Ovary (tissue), 9 donors: ENCODE measurements around the gene CWC25. TPM values are rescaled to one million over a fixed set of nuclear protein-coding genes. Genes with fewer than 3 reads are reported as not detected.
"Not testable (repeated sequence)": the region's sequence is repeated elsewhere in the genome, so short reads cannot be mapped to it uniquely, and the experiment has no call there.

Experiments
- DNase-seq, 5 donors: peaks; one replicate each; pipeline ENCODE4 v3.0.0-alpha.2; 2019 to 2020
- H3K27ac ChIP-seq, 2 donors: fragments of 200-600 bp; one replicate each; pipeline versions ENCODE4 v1.5.1 to v1.8.0; 2019 to 2022
- H3K27me3 ChIP-seq: fragments of 200-600 bp; one replicate; pipeline ENCODE4 v1.8.0; 2022
- H3K36me3 ChIP-seq: fragments of 200-600 bp; sonication (generic); one replicate; pipeline ENCODE4 v1.5.1; 2019
- H3K4me1 ChIP-seq: one replicate; pipeline ENCODE4 v1.8.1; 2013; ENCODE audit warnings: mild to moderate bottlenecking, moderate library complexity; ENCODE audit not compliant: insufficient read depth
- H3K4me3 ChIP-seq: fragments of 200-600 bp; sonication (generic); one replicate; pipeline ENCODE4 v1.5.1; 2017
- H3K9me3 ChIP-seq, 2 donors: fragments of 200-600 bp in 1 of 2; sonication (generic) in 1 of 2; one replicate each; pipeline versions ENCODE4 v1.5.1 to v1.8.1; 2013 to 2019; ENCODE audit warnings: mild to moderate bottlenecking in 1 of 2, moderate library complexity in 1 of 2
- CTCF ChIP-seq, 3 donors: fragments of 450-650 bp in 2 of 3; fragments of 200-600 bp in 1 of 3; IDR thresholded peaks; one replicate each; pipeline versions ENCODE4 v1.5.1 to v1.8.0; 2016 to 2022; ENCODE audit warnings: antibody characterized with exemption in 3 of 3, mild to moderate bottlenecking in 1 of 3
- EP300 ChIP-seq: sonication (generic); formaldehyde crosslinking; IDR thresholded peaks from one replicate; pipeline ENCODE4 v1.6.1; 2017; ENCODE audit warnings: antibody characterized with exemption
- POLR2A ChIP-seq: fragments of 450-650 bp; IDR thresholded peaks from one replicate; pipeline ENCODE4 v1.6.1; 2017; ENCODE audit warnings: antibody characterized with exemption, mild to moderate bottlenecking, moderate library complexity
- WGBS, 3 donors: extraction: QIAGEN DNeasy Blood & Tissue Kit in 1 of 3; methylation state at CpG; one replicate each; pipeline versions ENCODE4 v1.1.5 to v1.1.7; 2013 to 2017; 5-methylcytosine and 5-hydroxymethylcytosine counted together
- intact Hi-C, 4 donors: fragments of 100-400 bp; cut with DNase I; formaldehyde crosslinking; loops; one replicate each; pipeline versions ENCODE4 v1.11.0 to v1.15.1; 2022 to 2023
- polyA plus RNA-seq, 2 donors: library from polyadenylated mRNA; stranded (reverse); fragments of 200-250 nt in 1 of 2; fragments of 350-450 nt in 1 of 2; fragmentation: Illumina TruSeq in 1 of 2; extraction: RNeasy Lipid Tissue Mini Kit (QIAGEN cat#74804) in 1 of 2; gene quantifications; one replicate each; pipeline ENCODE4 v1.2.3, GENCODE V29; 2013 to 2014
- total RNA-seq, 7 donors: library from RNA; depleted of rRNA in 2 of 7; stranded (reverse); fragments of >200 nt in 2 of 7; fragmentation: NEBNext Ultra II Directional in 3 of 7; extraction: Animal tissue kit (Norgen Biotek cat#: 25700) in 3 of 7; gene quantifications; one replicate each; pipeline versions ENCODE4 v1.1.0 to v1.2.4, GENCODE V29; 2016 to 2023
- donor health status: DM: no; HTN: no; CAD: no; lungs with moderate emphysema.
- donor health status: DM: no; HTN: no; CAD: no.
- donor health status: Bipolar disorder and iron deficiency.
- donor health status: DM: yes; HTN: yes; CAD: no.
- donor health status: DM: no; HTN: no; CAD: no.
- donor health status: DM: yes; HTN: yes; CAD: no.

CWC25 gene
- total and polyA plus RNA-seq, 9 donors, result 16.4 to 25.2 (median 18.6) TPM

- Histone ChIP-seq H3K27me3 (no peaks in the 10 kb centered on the region), H3K9me3 (no peaks in the 10 kb centered on the region), H3K36me3 (no peaks in the 10 kb centered on the region), H3K4me3 (no peak overlapping the region), H3K27ac (no peak overlapping the region), H3K4me1 (peaks cover 4% of the 10 kb centered on the region)
- WGBS, 3 donors, result 80 to 96% (median 85%) methylated on average over 5 of the region's 5 CpGs
- no peak for TF ChIP-seq EP300
- TF ChIP-seq POLR2A, result no peak
- no peak for TF ChIP-seq CTCF (IDR thresholded peaks at IDR 0.05)
- no peak for DNase-seq
- intact Hi-C loops, result no loop called here
Measured at GRCh38 chr17:38791162-38791561, 34.0 kb downstream of the CWC25 start.

- H3K9me3 ChIP-seq, H3K4me3 ChIP-seq, DNase-seq, H3K27ac ChIP-seq, intact Hi-C loops, H3K36me3 ChIP-seq, H3K4me1 ChIP-seq, H3K27me3 ChIP-seq: not testable (repeated sequence)
- 76 to 82% (median 76%) methylated on average over 13 of the region's 13 CpGs for WGBS, 3 donors
Measured at GRCh38 chr17:38790148-38790707, 34.9 kb downstream of the CWC25 start.

GRCh38 chr17:38789185-38789584 is 35.9 kb downstream of the CWC25 start:
- intact Hi-C loops, result loop anchor here in 1 of 4 donors (10.0 kb wide), 1 partner anchor 56 kb away; a partner anchor contains a TSS
- no peak overlapping the region for H3K4me3 ChIP-seq
- no peak overlapping the region for H3K27ac ChIP-seq
- TF ChIP-seq POLR2A, result no peak
- no peak for TF ChIP-seq EP300
- TF ChIP-seq CTCF (IDR thresholded peaks at IDR 0.05), result no peak
- WGBS, 3 donors, result 0 to 2% (median 0%) methylated on average over 1 of the region's 1 CpG
- H3K36me3 ChIP-seq, result no peaks in the 10 kb centered on the region
- H3K4me1 ChIP-seq, result peaks cover 2% of the 10 kb centered on the region
- no peaks in the 10 kb centered on the region for H3K9me3 ChIP-seq
- DNase-seq, result no peak
- no peaks in the 10 kb centered on the region for H3K27me3 ChIP-seq

GRCh38 chr17:38787999-38788398 is 37.1 kb downstream of the CWC25 start:
- not testable (repeated sequence) for H3K4me3 ChIP-seq, H3K27ac ChIP-seq, H3K27me3 ChIP-seq, DNase-seq, H3K36me3 ChIP-seq, H3K9me3 ChIP-seq, H3K4me1 ChIP-seq
- intact Hi-C loops, result loop anchor here in 1 of 4 donors (10.0 kb wide), 1 partner anchor 57 kb away; a partner anchor contains a TSS
- WGBS, 3 donors, result 92 to 95% (median 95%) methylated on average over 4 of the region's 4 CpGs

- H3K36me3 ChIP-seq, result no peaks in the 10 kb centered on the region
- no peak for DNase-seq
- WGBS, 3 donors, result 83 to 90% (median 84%) methylated on average over 6 of the region's 6 CpGs
Measured at GRCh38 chr17:38786372-38786771, 38.7 kb downstream of the CWC25 start.

More at GRCh38 chr17:38786372-38786771, 38.7 kb downstream of the CWC25 start:
- Histone ChIP-seq H3K9me3 (no peaks in the 10 kb centered on the region), H3K4me1 (peaks cover 2% of the 10 kb centered on the region), H3K27ac (no peak overlapping the region), H3K27me3 (no peaks in the 10 kb centered on the region), H3K4me3 (no peak overlapping the region)
- no peak for TF ChIP-seq CTCF (IDR thresholded peaks at IDR 0.05)
- no peak for TF ChIP-seq POLR2A
- TF ChIP-seq EP300, result no peak
- intact Hi-C loops, result loop anchor here in 1 of 4 donors (10.0 kb wide), 1 partner anchor 58 kb away; a partner anchor contains a TSS
